SK-N-SH treated with all-trans-retinoic acid at 6 μM for 48 hours (cell line): Measurements from ENCODE around the gene TRABD2B.

Source experiments
- ARNTL ChIP-seq: fragments of 450-650 bp; formaldehyde crosslinking; IDR thresholded peaks from 2 replicates; pipeline ENCODE4 v1.5.0; 2020; ENCODE audit warnings: low read depth, mild to moderate bottlenecking, moderate library complexity, borderline replicate concordance
- CREB5 ChIP-seq: fragments of 250-450 bp; sonication (Bioruptor Pico); IDR thresholded peaks from 2 replicates; pipeline ENCODE4 v1.5.1; 2020; ENCODE audit warnings: low read depth, mild to moderate bottlenecking, moderate library complexity
- CSDC2 ChIP-seq: fragments of 250-450 bp; sonication (Bioruptor Pico); IDR thresholded peaks from 2 replicates; pipeline ENCODE4 v1.5.0; 2020; ENCODE audit warnings: mild to moderate bottlenecking, moderate library complexity
- CSRNP3 ChIP-seq: fragments of 250-450 bp; sonication (Bioruptor Pico); IDR thresholded peaks from 2 replicates; pipeline ENCODE4 v1.5.1; 2021; ENCODE audit warnings: mild to moderate bottlenecking, moderate library complexity
- ESRRG ChIP-seq: fragments of 250-450 bp; sonication (Bioruptor Pico); IDR thresholded peaks from 2 replicates; pipeline ENCODE4 v1.6.1; 2021; ENCODE audit warnings: mild to moderate bottlenecking
- ISL1 ChIP-seq: fragments of 250-450 bp; sonication (Bioruptor Pico); IDR thresholded peaks from 2 replicates; pipeline ENCODE4 v2.1.2; 2022; ENCODE audit warnings: mild to moderate bottlenecking, moderate library complexity
- PATZ1 ChIP-seq: fragments of 250-450 bp; sonication (Bioruptor Pico); IDR thresholded peaks from 2 replicates; pipeline ENCODE4 v1.8.0; 2020; ENCODE audit warnings: mild to moderate bottlenecking, moderate library complexity, borderline replicate concordance
- POU6F1 ChIP-seq: fragments of 250-450 bp; sonication (Bioruptor Pico); IDR thresholded peaks from 2 replicates; pipeline ENCODE4 v1.8.0; 2021; ENCODE audit warnings: low read depth, mild to moderate bottlenecking, moderate library complexity, borderline replicate concordance
- RARB ChIP-seq: fragments of 250-450 bp; sonication (Bioruptor Pico); IDR thresholded peaks from 2 replicates; pipeline ENCODE4 v1.8.0; 2021; ENCODE audit warnings: mild to moderate bottlenecking, moderate library complexity
- SNAI2 ChIP-seq: fragments of 250-450 bp; sonication (Bioruptor Pico); IDR thresholded peaks from 2 replicates; pipeline ENCODE4 v1.5.0; 2020; ENCODE audit warnings: mild to moderate bottlenecking, moderate library complexity
- TOX ChIP-seq: fragments of 250-450 bp; sonication (Bioruptor Pico); IDR thresholded peaks from 2 replicates; pipeline ENCODE4 v1.8.0; 2021; ENCODE audit warnings: mild to moderate bottlenecking, moderate library complexity, borderline replicate concordance
- TSHZ2 ChIP-seq: fragments of 250-450 bp; sonication (Bioruptor Pico); IDR thresholded peaks from 2 replicates; pipeline ENCODE4 v1.5.0; 2020; ENCODE audit warnings: mild to moderate bottlenecking, moderate library complexity
- ZFP30 ChIP-seq: fragments of 450-650 bp; formaldehyde crosslinking; IDR thresholded peaks from 2 replicates; pipeline ENCODE4 v1.5.0; 2022; ENCODE audit warnings: mild to moderate bottlenecking, moderate library complexity
- ZNF70 ChIP-seq: fragments of 450-650 bp; formaldehyde crosslinking; IDR thresholded peaks from 2 replicates; pipeline ENCODE4 v1.5.0; 2020; ENCODE audit warnings: mild to moderate bottlenecking, moderate library complexity

- no peak for TF ChIP-seq CREB5 (CRISPR knock-in tag)
- TF ChIP-seq ZFP30, result no peak
- TF ChIP-seq PATZ1 (CRISPR knock-in tag), result no peak
- TF ChIP-seq TOX (CRISPR knock-in tag), result no peak
- no peak for TF ChIP-seq ISL1 (CRISPR knock-in tag)
- no peak for TF ChIP-seq RARB
- TF ChIP-seq CSRNP3, result no peak
- TF ChIP-seq TSHZ2 (CRISPR knock-in tag), result no peak
- TF ChIP-seq ZNF70 (CRISPR knock-in tag), result no peak
- no peak for TF ChIP-seq ARNTL (CRISPR knock-in tag)
- TF ChIP-seq ESRRG (CRISPR knock-in tag), result no peak
- no peak for TF ChIP-seq POU6F1 (CRISPR knock-in tag)
- no peak for TF ChIP-seq CSDC2 (CRISPR knock-in tag)
- no peak for TF ChIP-seq SNAI2 (CRISPR knock-in tag)
These were observed 29.7 kb upstream of the TRABD2B start for GRCh38 chr1:48026701-48027532.
